CD14-positive monocyte (primary cell): ENCODE data around the gene ITPRIPL2. TPM values are rescaled to one million over a fixed set of nuclear protein-coding genes. Genes with fewer than 3 reads are reported as not detected.

Source experiments
- DNase-seq, 3 donors: peaks; one replicate each; pipeline ENCODE4 v3.0.0-alpha.2; 2011 to 2022
- H2AFZ ChIP-seq: 2 replicates; pipeline ENCODE4 v1.6.0; 2012; ENCODE audit warnings: mild to moderate bottlenecking, low read depth, low read length, inconsistent platforms; ENCODE audit not compliant: insufficient read depth, poor library complexity, severe bottlenecking
- H3K27ac ChIP-seq, 2 donors: 1 replicate in 1 of 2; 2 replicates in 1 of 2; pipeline ENCODE4 v1.5.1; 2012 to 2013; ENCODE audit warnings: low read length in 2 of 2, control low read depth in 1 of 2, inconsistent platforms in 1 of 2, low read depth in 1 of 2, mild to moderate bottlenecking in 1 of 2
- H3K27me3 ChIP-seq, 2 donors: one replicate each; pipeline versions ENCODE4 v1.6.0 to v1.6.1; 2011 to 2013; ENCODE audit warnings: low read length in 2 of 2; ENCODE audit not compliant: control insufficient read depth in 2 of 2, insufficient read depth in 2 of 2
- H3K36me3 ChIP-seq, 2 donors: replicated peaks in 1 of 2; 1 replicate in 1 of 2; 2 replicates in 1 of 2; pipeline versions ENCODE4 v1.5.1 to v1.6.1; 2012 to 2013; ENCODE audit warnings: low read length in 2 of 2, control low read depth in 1 of 2, inconsistent platforms in 1 of 2, mild to moderate bottlenecking in 1 of 2; ENCODE audit not compliant: insufficient read depth in 2 of 2, control insufficient read depth in 1 of 2
- H3K4me1 ChIP-seq, 2 donors: 1 replicate in 1 of 2; 2 replicates in 1 of 2; pipeline versions ENCODE4 v1.5.1 to v1.6.1; 2012 to 2013; ENCODE audit warnings: low read length in 2 of 2, control low read depth in 1 of 2, inconsistent platforms in 1 of 2, mild to moderate bottlenecking in 1 of 2, moderate library complexity in 1 of 2; ENCODE audit not compliant: insufficient read depth in 2 of 2, control insufficient read depth in 1 of 2
- H3K4me2 ChIP-seq: replicated peaks from 2 replicates; pipeline ENCODE3; 2012; ENCODE audit warnings: low read length, moderate library complexity, mild to moderate bottlenecking; ENCODE audit not compliant: poor library complexity, severe bottlenecking; ENCODE audit errors: extremely low read depth
- H3K4me3 ChIP-seq, 3 experiments: fragments of 200-600 bp in 1 of 3; sonication (generic) in 1 of 3; replicated peaks in 1 of 3; 1 replicate in 2 of 3; 2 replicates in 1 of 3; pipeline ENCODE4 v1.5.1; 2011 to 2013; ENCODE audit warnings: low read length in 3 of 3, mild to moderate bottlenecking in 3 of 3, control low read depth in 2 of 3, low read depth in 2 of 3, inconsistent platforms in 1 of 3, moderate library complexity in 1 of 3
- H3K79me2 ChIP-seq: 2 replicates; pipeline ENCODE4 v1.6.0; 2012; ENCODE audit warnings: mild to moderate bottlenecking, control low read depth, inconsistent platforms, low read length, moderate library complexity; ENCODE audit not compliant: insufficient read depth
- H3K9ac ChIP-seq: 2 replicates; pipeline ENCODE4 v1.6.0; 2017; ENCODE audit warnings: low read length, mild to moderate bottlenecking; ENCODE audit not compliant: insufficient read depth, poor library complexity, severe bottlenecking
- H3K9me3 ChIP-seq, 2 donors: replicated peaks in 1 of 2; 1 replicate in 1 of 2; 2 replicates in 1 of 2; pipeline versions ENCODE4 v1.5.1 to v1.6.1; 2012 to 2013; ENCODE audit warnings: low read length in 2 of 2, control low read depth in 1 of 2; ENCODE audit not compliant: control insufficient read depth in 1 of 2, insufficient read depth in 1 of 2
- H4K20me1 ChIP-seq: 2 replicates; pipeline ENCODE4 v1.6.0; 2012; ENCODE audit warnings: mild to moderate bottlenecking, low read length, control low read depth, moderate library complexity; ENCODE audit not compliant: insufficient read depth
- H3K27ac Mint-ChIP-seq, 7 donors: one replicate each; pipeline ENCODE4 v1.8.0; 2020; ENCODE audit warnings: mild to moderate bottlenecking in 7 of 7, mixed read lengths in 7 of 7, moderate library complexity in 6 of 7, inconsistent platforms in 2 of 7
- H3K27me3 Mint-ChIP-seq, 3 donors: one replicate each; pipeline ENCODE4 v1.8.0; 2021 to 2022; ENCODE audit warnings: low read depth in 3 of 3, mild to moderate bottlenecking in 3 of 3, mixed read lengths in 3 of 3, moderate library complexity in 3 of 3, inconsistent platforms in 1 of 3
- H3K36me3 Mint-ChIP-seq, 2 donors: one replicate each; pipeline ENCODE4 v1.8.0; 2020; ENCODE audit warnings: mixed read lengths in 2 of 2, inconsistent platforms in 1 of 2, mild to moderate bottlenecking in 1 of 2
- H3K4me1 Mint-ChIP-seq: one replicate; pipeline ENCODE4 v1.8.0; 2020; ENCODE audit warnings: mild to moderate bottlenecking, mixed read lengths
- H3K4me3 Mint-ChIP-seq, 2 donors: one replicate each; pipeline ENCODE4 v1.8.0; 2020; ENCODE audit warnings: mild to moderate bottlenecking in 2 of 2, mixed read lengths in 2 of 2, moderate library complexity in 1 of 2
- H3K9me3 Mint-ChIP-seq, 7 donors: one replicate each; pipeline ENCODE4 v1.8.0; 2020 to 2022; ENCODE audit warnings: mixed read lengths in 7 of 7, mild to moderate bottlenecking in 6 of 7, moderate library complexity in 6 of 7, inconsistent platforms in 2 of 7
- CTCF ChIP-seq: fragments of 200-600 bp; IDR thresholded peaks from one replicate; pipeline ENCODE4 v1.8.0; 2022; ENCODE audit warnings: antibody characterized with exemption, mild to moderate bottlenecking
- WGBS: methylation state at CpG from one replicate; pipeline ENCODE4 v1.1.5; 2013; ENCODE audit warnings: missing lambda C conversion rate; ENCODE audit not compliant: insufficient coverage; 5-methylcytosine and 5-hydroxymethylcytosine counted together
- intact Hi-C, 2 donors: fragments of 100-400 bp; cut with micrococcal nuclease; formaldehyde crosslinking; loops; one replicate each; pipeline versions ENCODE4 v1.15.0 to v1.15.1; 2023
- polyA plus RNA-seq, 3 donors: library from polyadenylated mRNA; depleted of rRNA in 1 of 3; unstranded in 2 of 3; stranded (reverse) in 1 of 3; fragments of 300-500 nt in 2 of 3; fragments of >200 nt in 1 of 3; fragmentation: Illumina TruSeq in 2 of 3; gene quantifications; 1 replicate in 2 of 3; 2 replicates in 1 of 3; pipeline ENCODE4 v1.2.3, GENCODE V29; 2012 to 2021

The ITPRIPL2 gene
- polyA plus RNA-seq, 3 donors: 7.9 to 9.0 (median 8.2) TPM

- no peak overlapping the region for H3K4me3 Mint-ChIP-seq
- peaks cover 4 to 17% (median 11%) of the 10 kb centered on the region in 3 donors for H3K27me3 Mint-ChIP-seq
- no peaks in the 10 kb centered on the region for H3K27me3 ChIP-seq
Observed at GRCh38 chr16:19093631-19094541, 19.9 kb upstream of the ITPRIPL2 start.

More at GRCh38 chr16:19093631-19094541, 19.9 kb upstream of the ITPRIPL2 start:
- no peak overlapping the region for H2AFZ ChIP-seq
- no peak overlapping the region for H3K9ac ChIP-seq
- H4K20me1 ChIP-seq: no peaks in the 10 kb centered on the region
- H3K4me1 Mint-ChIP-seq: peaks cover 18% of the 10 kb centered on the region
- peaks cover 7 to 17% (median 13%) of the 10 kb centered on the region in 7 donors for H3K9me3 Mint-ChIP-seq
- peaks cover 3 to 6% of the 10 kb centered on the region in 2 donors for H3K4me1 ChIP-seq
- no peaks in the 10 kb centered on the region for H3K36me3 ChIP-seq
- no peaks in the 10 kb centered on the region for H3K36me3 Mint-ChIP-seq
- H3K27ac Mint-ChIP-seq: no peak overlapping the region
- intact Hi-C loops: no loop called here
- no peak overlapping the region for H3K4me2 ChIP-seq
- peaks cover 0 to 8% of the 10 kb centered on the region in 2 donors for H3K9me3 ChIP-seq
- 97% methylated on average over 10 of the region's 15 CpGs for WGBS
- DNase-seq: no peak
- H3K4me3 ChIP-seq: no peak overlapping the region
- no peak for TF ChIP-seq CTCF
- no peak overlapping the region for H3K27ac ChIP-seq
- no peaks in the 10 kb centered on the region for H3K79me2 ChIP-seq
